ENCODE results near the gene LDAH.

- TF ChIP-seq CTCF (conservative IDR thresholded peaks at IDR 0.05; ENCODE audit: low read depth, low read length) (no peak), EZH2 (IDR thresholded peaks at IDR 0.05; ENCODE audit: borderline replicate concordance, low read depth, low read length, poor library complexity, severe bottlenecking) (no peak)
Observed at GRCh38 chr2:20635113-20635510, 187.8 kb downstream of the LDAH start.
